Stimulated activated CD4-positive, alpha-beta T cell treated with anti-CD3 and anti-CD28 coated beads, Interleukin-12 subunit alpha, Interleukin-12 subunit beta, amount 100 ng/mL, for 4 hours (primary cell): ENCODE data around the gene HOXC4.
A peak's percentile ranks its signal among the peaks of the same experiment; 100 is the strongest.

Source experiments
- DNase-seq: peaks from one replicate; pipeline ENCODE4 v3.0.0-alpha.2; 2020

The HOXC4 gene

DNA sequence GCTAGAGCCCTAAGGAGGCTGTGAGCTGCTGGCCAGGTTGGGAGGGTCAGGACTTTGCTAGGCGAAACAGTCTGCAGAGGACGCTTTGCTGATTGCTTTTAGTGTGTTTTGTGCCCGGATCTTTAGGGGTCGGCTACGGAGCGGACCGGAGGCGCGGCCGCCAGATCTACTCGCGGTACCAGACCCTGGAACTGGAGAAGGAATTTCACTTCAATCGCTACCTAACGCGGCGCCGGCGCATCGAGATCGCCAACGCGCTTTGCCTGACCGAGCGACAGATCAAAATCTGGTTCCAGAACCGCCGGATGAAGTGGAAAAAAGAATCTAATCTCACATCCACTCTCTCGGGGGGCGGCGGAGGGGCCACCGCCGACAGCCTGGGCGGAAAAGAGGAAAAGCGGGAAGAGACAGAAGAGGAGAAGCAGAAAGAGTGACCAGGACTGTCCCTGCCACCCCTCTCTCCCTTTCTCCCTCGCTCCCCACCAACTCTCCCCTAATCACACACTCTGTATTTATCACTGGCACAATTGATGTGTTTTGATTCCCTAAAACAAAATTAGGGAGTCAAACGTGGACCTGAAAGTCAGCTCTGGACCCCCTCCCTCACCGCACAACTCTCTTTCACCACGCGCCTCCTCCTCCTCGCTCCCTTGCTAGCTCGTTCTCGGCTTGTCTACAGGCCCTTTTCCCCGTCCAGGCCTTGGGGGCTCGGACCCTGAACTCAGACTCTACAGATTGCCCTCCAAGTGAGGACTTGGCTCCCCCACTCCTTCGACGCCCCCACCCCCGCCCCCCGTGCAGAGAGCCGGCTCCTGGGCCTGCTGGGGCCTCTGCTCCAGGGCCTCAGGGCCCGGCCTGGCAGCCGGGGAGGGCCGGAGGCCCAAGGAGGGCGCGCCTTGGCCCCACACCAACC lies 23.9 kb upstream of the HOXC4 start:
- DNase-seq: no peak

DNA sequence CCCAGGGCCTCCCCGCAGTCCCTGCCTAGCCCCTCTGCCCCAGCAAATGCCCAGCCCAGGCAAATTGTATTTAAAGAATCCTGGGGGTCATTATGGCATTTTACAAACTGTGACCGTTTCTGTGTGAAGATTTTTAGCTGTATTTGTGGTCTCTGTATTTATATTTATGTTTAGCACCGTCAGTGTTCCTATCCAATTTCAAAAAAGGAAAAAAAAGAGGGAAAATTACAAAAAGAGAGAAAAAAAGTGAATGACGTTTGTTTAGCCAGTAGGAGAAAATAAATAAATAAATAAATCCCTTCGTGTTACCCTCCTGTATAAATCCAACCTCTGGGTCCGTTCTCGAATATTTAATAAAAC lies 23.2 kb upstream of the HOXC4 start:
- no peak for DNase-seq

DNA sequence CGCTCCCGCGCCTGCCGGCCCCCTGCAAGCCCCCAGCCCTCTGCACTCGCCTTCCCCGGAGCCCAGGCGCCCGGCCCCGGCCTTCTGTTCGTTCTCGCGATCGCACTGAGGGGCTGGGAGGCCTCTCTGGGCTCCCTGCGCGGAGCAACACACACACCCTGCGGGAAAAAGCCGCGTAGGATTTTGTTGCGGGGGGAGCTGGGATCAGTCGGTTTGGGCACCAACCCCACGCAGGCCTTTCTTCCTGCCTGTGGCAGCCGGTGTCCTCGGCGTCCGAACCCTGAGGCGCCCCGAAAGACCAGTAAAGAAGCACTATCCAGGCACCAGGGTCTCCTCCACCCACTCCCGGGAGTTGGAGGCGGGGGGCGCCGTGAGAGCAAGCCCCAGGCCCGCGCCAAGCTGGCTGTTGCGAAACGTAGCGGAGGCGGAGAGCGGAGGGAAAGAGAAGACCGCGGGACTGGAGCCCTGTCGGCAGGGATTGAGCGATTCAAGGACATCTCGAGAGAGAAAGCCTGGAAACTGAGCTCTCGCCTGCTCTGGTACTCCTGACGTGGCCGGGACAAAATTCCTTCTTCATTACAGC lies 22.7 kb upstream of the HOXC4 start:
- no peak for DNase-seq

DNA sequence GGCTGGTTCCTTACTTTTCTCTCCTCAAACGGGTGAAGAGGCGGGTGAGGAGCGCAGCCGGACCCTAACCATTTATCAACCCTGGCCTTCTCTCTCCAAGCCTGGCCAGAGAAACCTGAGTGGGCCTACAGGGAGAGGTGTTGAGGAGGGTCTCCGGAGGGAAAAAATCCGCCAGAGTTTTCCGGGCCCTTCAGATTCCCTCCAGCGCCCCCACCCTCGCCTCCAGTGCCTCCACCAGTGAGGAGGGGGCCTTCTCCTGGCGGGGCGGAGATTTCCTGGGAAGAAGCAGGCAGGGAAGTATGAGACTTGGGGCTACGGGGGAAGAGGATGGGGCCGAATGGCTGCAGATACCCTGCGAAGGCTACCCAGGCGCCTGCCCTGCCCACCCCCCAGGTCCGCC lies 22.2 kb upstream of the HOXC4 start:
- no peak for DNase-seq

DNA sequence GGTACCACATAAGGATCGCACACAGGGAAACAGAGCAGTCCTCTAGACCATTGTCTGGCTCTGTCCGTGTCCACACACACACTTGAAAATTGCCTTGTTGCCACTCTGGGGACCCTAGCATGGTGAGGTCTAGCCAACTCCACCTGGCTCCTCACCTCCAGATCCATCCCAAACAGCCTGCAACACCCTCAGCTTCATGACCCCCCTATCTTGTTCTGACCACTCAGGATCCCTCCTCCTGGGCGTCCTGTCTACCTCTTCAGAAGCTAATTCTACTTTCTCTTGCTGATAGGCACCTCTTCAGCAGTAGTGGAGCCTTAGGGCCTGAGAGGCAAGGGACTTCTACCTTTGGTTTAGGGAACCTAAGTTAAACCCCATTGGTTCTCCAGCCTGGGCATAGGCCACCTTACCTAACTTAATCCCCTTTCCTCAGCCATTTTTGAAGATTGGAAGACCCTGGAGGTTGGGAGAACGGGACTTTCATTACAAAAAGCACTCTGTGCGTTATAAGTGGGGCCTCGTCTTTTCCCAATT lies 21.5 kb upstream of the HOXC4 start:
- no peak for DNase-seq

DNA sequence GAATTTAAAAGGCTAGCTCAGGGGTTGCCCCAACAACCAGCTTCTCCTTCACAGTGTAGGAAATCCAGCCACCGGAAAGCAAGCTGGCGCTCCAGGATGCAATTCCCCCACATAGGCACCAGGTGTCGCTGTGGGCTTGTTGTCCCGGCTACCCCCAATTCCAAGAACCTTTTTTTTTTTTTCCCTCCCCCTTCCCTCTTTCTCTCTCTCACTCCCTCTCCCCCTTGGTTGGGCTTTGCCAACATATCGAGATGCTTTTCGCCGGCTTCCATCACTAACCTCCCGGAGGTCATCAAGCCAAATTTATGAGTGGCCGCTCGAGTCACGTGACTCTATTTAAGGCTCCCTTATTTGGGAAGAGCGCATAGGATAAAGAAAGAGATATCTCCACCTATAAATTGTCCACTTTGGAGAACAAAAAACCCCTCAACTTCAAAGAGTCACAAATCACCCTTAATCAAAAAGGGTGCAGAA lies 21.0 kb upstream of the HOXC4 start, which contains the start of gene HOXC5:
HOXC5 (plus strand) TSS at position 424 of the 474 bp plus-strand sequence. CDS start 73 bp downstream, outside the sequence.
- DNase-seq: peak; percentile 47

DNA sequence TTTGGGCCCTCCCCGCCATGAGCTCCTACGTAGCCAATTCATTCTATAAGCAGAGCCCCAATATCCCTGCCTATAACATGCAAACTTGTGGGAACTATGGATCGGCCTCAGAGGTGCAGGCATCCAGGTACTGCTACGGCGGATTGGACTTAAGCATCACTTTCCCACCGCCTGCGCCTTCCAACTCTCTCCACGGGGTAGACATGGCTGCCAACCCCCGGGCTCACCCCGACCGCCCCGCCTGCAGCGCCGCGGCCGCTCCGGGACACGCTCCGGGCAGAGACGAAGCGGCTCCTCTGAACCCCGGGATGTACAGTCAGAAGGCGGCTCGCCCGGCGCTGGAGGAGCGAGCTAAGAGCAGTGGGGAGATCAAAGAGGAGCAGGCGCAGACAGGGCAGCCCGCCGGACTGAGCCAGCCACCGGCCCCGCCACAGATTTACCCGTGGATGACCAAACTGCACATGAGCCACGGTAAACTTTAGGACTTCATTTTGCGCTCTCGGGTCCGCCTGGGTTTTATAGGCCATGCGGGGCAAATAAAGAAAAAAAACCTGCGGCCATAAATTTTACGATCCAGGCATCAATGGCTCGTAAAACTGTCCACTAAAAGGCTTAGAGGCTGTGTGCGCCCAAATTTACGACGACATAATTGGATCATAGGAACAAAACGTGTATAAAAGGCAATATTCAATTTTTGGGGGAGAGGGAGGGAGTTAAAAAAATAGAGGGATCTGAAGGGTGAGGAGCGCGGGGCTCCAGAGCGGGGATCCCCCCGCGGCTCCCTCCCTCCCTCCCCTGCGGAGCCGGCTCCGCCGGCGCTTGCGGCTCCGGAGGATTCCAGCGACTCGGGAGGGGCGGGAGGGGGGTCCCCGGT lies 20.3 kb upstream of the HOXC4 start:
- DNase-seq: no peak

DNA sequence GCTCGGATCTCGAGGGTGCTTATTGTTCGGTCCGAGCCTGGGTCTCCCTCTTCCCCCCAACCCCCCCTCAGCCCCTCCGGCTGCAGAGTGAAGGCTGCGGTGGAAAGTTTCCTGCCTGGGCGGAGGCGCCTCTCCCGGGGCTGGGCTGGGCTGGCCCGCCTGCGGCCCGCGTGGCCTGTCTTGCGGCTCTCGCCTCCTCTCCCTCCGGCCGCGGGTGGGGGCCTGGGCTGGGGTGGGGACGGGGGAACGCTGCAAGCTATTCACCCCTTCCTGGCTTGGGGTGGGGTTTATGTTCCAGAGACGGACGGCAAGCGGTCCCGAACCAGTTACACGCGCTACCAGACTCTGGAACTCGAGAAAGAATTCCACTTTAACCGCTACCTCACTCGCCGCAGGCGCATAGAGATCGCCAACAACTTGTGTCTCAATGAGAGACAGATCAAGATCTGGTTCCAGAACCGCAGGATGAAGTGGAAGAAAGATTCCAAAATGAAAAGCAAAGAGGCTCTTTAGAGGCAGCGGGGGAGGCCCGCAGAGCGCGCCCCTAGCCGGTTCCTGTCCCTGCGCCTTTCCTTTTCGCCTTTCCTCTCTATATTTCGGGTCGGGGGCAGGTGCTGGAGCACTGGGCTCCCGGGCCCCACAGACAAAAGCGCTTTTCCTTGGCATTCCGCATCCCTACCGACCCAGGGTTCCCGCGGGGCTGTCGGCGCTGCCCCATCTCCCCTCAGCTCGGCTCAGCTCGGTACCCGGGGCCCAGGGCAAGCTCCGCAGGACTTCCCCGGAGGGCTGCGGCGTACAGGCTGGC lies 19.5 kb upstream of the HOXC4 start:
- DNase-seq: no peak

DNA sequence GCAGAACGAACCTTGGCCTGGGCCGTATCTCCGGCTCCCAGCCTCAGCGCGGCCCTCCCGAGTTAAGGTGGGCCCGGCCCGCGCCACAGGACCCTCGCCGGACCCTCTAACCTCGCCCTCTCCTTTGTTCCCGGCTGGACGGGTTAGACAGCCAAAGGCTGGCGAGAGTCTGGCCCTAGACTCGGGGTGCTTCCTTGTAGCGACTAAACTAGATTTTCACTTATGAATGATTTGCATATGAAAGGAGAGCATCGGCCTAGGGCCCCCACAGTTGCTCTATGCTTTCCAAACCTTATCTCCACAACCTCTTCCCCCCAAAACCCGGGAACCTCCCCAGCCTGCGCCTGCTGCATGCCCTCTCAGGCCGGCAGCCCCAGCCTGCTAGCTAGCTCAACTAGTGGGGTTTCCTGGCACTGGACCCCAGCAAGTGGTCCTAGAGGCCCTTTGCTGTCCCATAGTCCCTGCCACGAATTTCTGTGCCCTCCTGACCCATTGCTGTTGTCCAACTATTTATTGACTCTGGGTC lies 18.8 kb upstream of the HOXC4 start:
- DNase-seq: no peak

DNA sequence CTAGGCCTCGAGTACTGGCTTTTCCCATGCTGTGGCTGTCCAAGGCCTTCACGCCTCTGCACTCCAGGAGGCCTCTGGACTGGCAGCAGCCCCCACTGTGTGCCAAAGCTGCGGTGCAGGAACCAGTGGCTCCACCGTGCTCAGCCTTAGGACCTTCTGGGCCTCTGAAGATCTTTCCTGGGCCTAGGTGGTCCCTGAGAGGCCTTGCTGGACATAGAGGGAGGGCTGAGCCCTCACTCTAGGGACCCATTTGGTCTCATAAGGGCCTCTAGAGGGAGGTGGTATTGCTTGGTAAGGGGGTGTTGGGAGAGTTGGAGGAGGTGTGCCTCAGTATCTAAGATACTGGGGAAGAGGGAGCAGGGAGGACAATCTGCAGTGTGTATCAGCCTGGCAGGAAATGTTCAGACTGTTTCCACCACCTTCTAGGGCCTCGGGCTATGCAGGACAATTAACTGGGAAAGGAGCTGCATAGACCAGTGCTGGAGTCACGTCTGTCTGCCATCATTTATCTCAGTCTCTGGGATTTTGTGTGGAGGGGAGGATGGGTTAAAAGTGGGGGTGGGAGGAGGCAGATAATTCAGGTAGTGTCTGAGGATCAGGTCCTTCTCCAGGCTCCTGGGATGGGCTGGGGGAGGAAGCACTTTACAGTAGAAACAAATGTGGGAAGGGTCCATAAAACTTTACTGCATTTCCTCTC lies 17.9 kb upstream of the HOXC4 start:
- DNase-seq: no peak

DNA sequence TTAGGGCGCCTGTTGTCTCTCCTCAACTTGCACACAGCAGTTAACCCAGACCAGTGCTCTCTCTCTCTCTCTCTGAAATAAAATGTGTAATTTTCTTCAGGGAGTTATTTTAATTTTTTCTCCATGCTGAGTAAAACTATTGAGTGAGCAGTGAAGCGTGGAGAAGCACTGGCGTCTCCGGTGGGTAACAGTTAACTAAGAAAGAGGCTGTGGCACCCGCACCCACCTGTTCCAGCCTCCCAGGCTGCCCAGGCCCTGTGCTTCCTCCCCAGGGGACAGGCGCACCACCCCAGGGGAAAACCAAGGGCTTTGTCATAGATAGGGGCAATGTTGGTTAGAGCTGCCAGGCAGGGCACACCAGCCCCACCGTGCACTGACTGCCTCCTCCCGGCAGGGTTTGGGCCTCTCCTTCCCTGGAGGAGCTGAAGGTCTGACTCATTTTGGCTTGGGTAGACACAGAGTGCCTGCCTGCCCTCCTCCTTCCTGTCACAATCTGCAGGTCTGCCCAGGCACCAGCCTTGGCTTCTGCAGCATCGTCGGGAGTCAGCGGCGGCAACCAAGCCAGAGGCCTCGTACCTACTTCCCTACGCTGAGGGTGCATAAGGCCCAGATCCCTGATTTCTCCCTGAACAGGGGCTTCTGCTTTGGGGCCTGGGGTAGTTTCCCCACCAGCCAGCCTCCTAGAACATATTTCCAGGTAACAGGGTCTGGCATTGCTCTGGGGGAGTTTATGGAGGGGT lies 16.8 kb upstream of the HOXC4 start:
- no peak for DNase-seq

DNA sequence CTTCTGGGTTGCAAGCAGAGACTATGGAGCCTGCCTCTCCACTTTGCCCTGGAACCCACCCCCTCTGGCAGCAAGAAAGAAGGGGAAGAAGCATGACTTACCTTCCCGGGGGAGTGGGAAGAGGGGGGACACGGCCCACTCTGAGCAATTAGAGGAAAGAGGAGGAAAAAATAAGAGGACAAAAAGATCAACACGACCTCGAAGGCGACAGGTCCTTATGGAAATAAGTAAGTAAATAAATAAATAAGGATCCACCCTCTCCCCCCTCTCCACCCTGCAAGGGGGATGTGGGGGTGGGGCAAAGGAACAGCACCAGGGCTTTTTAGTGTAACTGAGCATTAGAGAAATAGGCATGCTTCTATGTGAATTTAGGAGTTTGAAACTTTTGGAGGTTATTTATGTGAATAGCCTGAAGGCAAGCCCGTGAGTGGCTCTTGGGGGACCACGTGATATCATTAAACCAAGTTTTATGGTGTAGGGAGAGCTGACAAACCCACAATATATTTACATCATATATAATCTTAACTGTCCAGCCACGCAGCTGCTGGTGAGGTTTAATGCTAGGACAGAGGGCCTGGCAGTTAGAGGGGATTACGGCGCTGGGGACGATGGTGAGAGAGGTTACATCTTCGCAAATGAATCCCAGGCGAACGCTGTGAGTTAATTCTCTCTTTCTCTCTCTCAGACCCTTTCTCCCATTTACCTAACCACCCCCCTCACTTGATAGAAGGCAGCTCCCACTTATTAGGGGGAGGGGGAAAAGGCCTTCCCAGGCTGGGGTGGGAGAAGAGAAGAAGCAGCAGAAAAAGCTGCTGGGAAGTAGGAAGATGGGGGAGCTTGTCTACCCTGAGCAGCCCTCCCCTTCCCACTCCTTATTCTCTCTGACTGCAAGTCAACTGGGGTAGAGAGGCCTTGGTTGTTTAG lies 16.0 kb upstream of the HOXC4 start:
- no peak for DNase-seq

DNA sequence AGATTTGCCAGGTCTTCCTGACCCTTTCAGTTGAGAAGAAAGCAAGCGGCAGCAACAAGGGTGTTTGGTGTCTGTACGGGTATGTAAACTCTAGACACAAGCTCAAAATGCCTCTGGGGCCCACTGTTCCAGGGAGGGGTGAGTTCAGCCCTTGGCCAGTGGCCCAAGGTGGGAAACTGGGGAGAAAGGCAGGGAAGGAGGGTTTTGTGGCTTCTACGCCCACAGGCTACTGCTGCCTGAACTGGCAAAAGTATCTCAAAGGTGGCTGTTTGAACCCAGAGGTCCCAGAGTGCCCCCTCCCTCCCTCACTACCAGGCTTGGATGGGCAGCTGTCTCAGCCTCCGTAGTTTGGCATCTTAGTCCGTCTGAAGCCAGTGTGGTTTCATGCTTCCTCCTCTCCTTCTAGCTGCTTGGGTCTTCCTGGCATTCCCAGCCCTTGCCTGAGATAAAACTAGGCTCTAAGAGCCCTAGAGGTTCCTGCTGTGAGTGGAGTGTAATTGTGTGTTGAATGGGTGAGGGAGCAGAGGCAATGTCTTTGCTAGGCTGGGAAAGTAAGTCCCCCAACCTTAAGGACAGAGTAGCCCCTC lies 15.3 kb upstream of the HOXC4 start:
- DNase-seq: no peak

DNA sequence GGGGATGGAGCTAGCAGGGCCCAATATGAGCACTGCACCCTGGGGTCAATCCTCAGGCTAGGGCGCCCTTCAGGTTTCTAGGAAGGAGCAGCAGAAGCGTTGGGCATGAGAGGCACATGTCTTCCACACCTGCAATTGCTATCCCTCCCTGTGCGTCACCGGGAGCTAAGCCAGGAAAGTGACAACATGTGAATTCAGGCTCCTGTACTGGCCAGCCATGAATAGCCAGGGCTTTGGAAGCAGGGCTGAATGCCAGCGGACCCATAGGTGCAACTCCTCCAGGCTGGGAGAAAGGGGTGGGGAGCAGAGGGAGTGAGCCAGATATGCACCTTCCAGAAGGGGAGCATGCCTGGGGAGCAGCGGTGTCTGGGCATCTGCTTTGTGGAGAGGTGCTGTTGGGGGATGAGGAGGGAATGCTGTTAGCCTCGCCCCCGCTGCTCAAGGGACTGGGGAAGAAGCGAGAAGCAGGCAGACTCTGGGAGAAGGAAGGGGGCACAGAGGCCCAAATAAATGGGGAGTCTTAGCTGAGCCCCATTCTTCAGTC lies 14.7 kb upstream of the HOXC4 start:
- no peak for DNase-seq

DNA sequence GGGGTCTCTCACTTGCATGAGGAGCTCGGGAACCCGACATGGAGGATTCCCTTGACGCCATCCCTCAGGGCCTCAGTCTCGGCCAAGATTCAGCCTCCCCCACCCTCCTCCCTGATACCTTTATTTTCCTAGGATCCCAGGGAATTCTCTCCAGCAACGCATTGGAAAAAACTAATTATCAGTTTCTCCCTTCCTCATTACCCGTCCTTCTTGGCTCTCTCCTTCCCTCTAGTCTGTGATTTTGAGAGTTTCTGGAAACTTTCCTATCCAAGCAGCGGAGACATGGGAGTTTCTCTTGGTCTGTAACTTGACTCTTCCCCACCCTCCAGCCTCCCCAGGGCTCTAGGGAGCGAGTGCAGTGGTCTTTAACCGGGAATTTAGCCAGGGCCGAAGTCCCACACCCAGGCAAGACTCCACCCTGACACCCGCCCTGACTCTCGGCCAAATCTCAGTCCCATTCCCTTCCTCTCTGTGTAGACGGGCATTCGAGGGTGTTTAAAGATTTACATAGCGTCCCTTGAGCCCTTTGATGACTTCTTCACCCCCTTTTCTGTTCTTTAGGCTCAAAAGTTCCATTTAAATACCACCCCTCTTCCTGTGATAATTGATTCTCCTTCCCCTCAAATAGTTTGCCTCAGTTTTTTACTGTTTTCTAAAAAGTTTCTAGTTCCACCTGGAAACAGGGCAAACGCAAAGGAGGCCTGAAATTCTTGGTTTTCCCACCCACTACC lies 14.1 kb upstream of the HOXC4 start:
- DNase-seq: no peak

DNA sequence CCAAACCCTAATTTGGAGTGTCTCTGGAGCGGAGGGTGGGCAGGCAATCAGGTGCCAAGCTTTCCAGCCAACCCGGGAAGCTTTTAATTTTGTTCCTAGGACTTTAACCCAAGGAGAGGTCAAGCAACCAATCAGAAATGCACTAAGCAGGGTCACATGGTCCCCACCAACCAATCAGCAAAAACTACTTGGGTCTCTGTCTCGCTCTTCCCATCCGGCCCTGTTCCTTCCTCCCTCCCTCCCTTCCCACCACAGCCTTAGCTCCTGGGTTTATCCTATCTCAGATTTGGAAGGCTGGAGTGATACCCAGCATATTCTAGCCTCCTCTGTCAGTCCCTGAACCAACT lies 13.5 kb upstream of the HOXC4 start:
- no peak for DNase-seq

DNA sequence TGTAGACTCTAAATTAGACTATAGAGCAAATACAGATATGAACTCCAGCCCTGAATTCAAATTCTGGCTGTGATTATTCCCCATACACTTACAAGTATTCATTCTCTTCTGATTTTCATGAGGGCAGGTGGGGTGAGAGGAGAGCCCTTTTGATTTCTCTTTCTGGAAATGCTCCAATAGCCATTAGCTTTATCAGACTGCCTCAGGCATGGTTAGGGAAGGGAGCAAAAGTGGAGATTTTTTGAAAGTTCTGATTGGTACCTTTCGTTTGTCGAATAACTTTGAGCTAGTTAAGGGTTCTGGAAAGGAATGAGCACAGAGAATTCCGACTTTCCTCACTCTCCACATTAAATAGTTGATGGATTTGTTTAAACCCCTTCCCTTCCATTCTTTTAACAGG lies 13.0 kb upstream of the HOXC4 start:
- no peak for DNase-seq

DNA sequence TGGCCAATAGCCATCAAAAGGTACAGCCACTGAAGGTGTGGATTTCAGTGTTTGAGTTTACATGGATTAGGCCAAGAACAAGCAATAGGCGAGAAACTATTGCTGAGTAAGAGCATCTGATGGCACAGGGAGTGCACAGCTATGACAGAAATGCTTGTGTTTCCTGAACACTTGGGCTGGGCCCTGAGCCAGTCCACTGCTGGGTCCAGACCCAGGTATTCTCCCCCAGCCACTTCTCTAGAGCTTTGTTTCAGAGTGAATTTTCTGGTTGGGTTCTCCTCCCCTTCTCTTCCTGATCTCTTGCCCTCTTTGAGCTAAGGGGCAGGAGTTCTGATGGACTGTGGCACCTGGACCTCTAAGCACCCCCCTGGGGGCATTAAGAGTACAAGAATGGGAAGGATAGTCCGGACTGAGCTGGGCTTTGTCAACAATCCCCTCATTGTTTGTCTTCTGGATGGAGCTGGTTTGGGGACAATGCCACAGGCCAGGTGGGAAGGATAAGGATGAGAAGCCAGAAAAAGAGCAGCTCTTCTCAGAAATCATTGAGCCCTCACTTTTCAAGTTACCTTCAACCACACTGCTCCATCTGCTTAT lies 12.4 kb upstream of the HOXC4 start:
- no peak for DNase-seq
